MCF 10A (cell line): ENCODE measurements around the gene TEX55. TPM values are rescaled to one million over a fixed set of nuclear protein-coding genes. Genes with fewer than 3 reads are reported as not detected.

ENCODE experiments used
- Bru-seq: library from RNA; stranded (reverse); fragments of 400-500 nt; gene quantifications from one replicate; lab custom pipeline; 2021; lab: Mats Ljungman, UMichigan
- BruChase-seq, 2 experiments: library from RNA; stranded (reverse); fragments of 400-500 nt; gene quantifications; one replicate each; lab custom pipeline; 2021; lab: Mats Ljungman, UMichigan
- BruUV-seq: library from RNA; stranded (reverse); fragments of 400-500 nt; replicated peaks from 2 replicates; lab custom pipeline; 2021; lab: Mats Ljungman, UMichigan
- CTCF ChIA-PET: fragments of 300-600 bp; sonication (Branson Sonifier 250); formaldehyde crosslinking; extraction: SDS; loops from one replicate; lab custom pipeline; 2021; ENCODE audit warnings: antibody characterized with exemption, inconsistent platforms; lab: Yijun Ruan, JAX
- POLR2A ChIA-PET: fragments of 300-600, 350-650 bp; sonication (Branson Sonifier 250); formaldehyde crosslinking; extraction: SDS; loops from one replicate; lab custom pipeline; 2020; ENCODE audit warnings: antibody characterized with exemption, inconsistent platforms; lab: Yijun Ruan, JAX
- DNase-seq: peaks from one replicate; pipeline ENCODE4 v3.0.0-alpha.2; 2018; ENCODE audit not compliant: unreplicated experiment
- H3K27ac Mint-ChIP-seq: one replicate; pipeline ENCODE4 v1.8.0; 2022; ENCODE audit warnings: mild to moderate bottlenecking, low read depth, mixed read lengths; ENCODE audit not compliant: unreplicated experiment
- H3K27me3 Mint-ChIP-seq: one replicate; pipeline ENCODE4 v1.8.0; 2022; ENCODE audit warnings: mixed read lengths; ENCODE audit not compliant: insufficient read depth, unreplicated experiment
- H3K36me3 Mint-ChIP-seq: one replicate; pipeline ENCODE4 v1.8.0; 2022; ENCODE audit warnings: mild to moderate bottlenecking, moderate library complexity, mixed read lengths; ENCODE audit not compliant: insufficient read depth, unreplicated experiment
- H3K4me1 Mint-ChIP-seq: one replicate; pipeline ENCODE4 v1.8.0; 2022; ENCODE audit warnings: mixed read lengths; ENCODE audit not compliant: insufficient read depth, unreplicated experiment
- H3K4me3 Mint-ChIP-seq: one replicate; pipeline ENCODE4 v1.8.0; 2022; ENCODE audit warnings: mild to moderate bottlenecking, moderate library complexity, mixed read lengths; ENCODE audit not compliant: unreplicated experiment
- H3K9me3 Mint-ChIP-seq: one replicate; pipeline ENCODE4 v1.8.0; 2022; ENCODE audit warnings: mixed read lengths; ENCODE audit not compliant: unreplicated experiment
- intact Hi-C: fragments of 100-400 bp; cut with micrococcal nuclease; formaldehyde crosslinking; loops from 2 replicates; pipeline ENCODE4 v1.14.1; 2022
- long read RNA-seq: library from polyadenylated mRNA; stranded (forward); transcript quantifications from one replicate; pipeline ENCODE4 v2.0.0, GENCODE V29; 2022
- total RNA-seq: library from RNA; stranded (reverse); gene quantifications from 2 replicates; pipeline ENCODE4 v1.2.3, GENCODE V29; 2022
- TF ChIP-seq, protein P1 (sequence below): fragments of 200-600 bp; IDR thresholded peaks from one replicate; pipeline ENCODE4 v1.8.0; 2022; ENCODE audit warnings: antibody characterized with exemption, mild to moderate bottlenecking; ENCODE audit not compliant: unreplicated experiment

The TEX55 gene
- total RNA-seq (not detected in 2 replicates), Bru-seq, nascent RNA (not detected), BruChase-seq, experiment 1, labeled RNA remaining after a 6-hour chase (not detected), BruChase-seq, experiment 2, labeled RNA remaining after a 2-hour chase (not detected)
- long read RNA-seq: 0 reads

GRCh38 chr3:119145500-119146167 lies at the start of gene TEX55:
Gene TEX55 (plus strand): TSS chr3:119146165. CDS start chr3:119146190, 25 bp downstream.
- no peaks in the 10 kb centered on the region for H3K27me3 Mint-ChIP-seq
- ChIA-PET POLR2A (interaction anchor here (1.1 to 3.9 kb wide), 3 partner anchors 91 to 95 kb away, joined by 3 to 24 read pairs (median 5); partner anchors contain the start of gene B4GALT4), CTCF (interaction anchor here (0.5 to 4.7 kb wide), 27 partner anchors 9 to 535 kb away, joined by 3 to 118 read pairs (median 3); partner anchors contain the start of gene B4GALT4)
- BruUV-seq: no TSS peak
- no peak within 1 kb of the TSS for H3K27ac Mint-ChIP-seq
- H3K4me3 Mint-ChIP-seq: no peak within 1 kb of the TSS
- TF ChIP-seq, protein P1, sequence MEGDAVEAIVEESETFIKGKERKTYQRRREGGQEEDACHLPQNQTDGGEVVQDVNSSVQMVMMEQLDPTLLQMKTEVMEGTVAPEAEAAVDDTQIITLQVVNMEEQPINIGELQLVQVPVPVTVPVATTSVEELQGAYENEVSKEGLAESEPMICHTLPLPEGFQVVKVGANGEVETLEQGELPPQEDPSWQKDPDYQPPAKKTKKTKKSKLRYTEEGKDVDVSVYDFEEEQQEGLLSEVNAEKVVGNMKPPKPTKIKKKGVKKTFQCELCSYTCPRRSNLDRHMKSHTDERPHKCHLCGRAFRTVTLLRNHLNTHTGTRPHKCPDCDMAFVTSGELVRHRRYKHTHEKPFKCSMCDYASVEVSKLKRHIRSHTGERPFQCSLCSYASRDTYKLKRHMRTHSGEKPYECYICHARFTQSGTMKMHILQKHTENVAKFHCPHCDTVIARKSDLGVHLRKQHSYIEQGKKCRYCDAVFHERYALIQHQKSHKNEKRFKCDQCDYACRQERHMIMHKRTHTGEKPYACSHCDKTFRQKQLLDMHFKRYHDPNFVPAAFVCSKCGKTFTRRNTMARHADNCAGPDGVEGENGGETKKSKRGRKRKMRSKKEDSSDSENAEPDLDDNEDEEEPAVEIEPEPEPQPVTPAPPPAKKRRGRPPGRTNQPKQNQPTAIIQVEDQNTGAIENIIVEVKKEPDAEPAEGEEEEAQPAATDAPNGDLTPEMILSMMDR: peak; percentile 58
- intact Hi-C loops: loop anchor here (1.0 to 2.0 kb wide), 4 partner anchors 31 to 536 kb away; no protein-coding TSS in a partner anchor
- H3K9me3 Mint-ChIP-seq: no peaks in the 10 kb centered on the region
- peak; percentile 62 for DNase-seq
- H3K4me1 Mint-ChIP-seq: peaks cover 14% of the 10 kb centered on the region
- no peaks in the 10 kb centered on the region for H3K36me3 Mint-ChIP-seq

- H3K9me3 Mint-ChIP-seq: no peaks in the 10 kb centered on the region
- intact Hi-C loops: loop anchor here (1.0 to 2.0 kb wide), 4 partner anchors 63 to 583 kb away; partner anchors contain the start of gene IGSF11
Measured at GRCh38 chr3:119098003-119098402, 48.0 kb upstream of the TEX55 start.

DNA sequence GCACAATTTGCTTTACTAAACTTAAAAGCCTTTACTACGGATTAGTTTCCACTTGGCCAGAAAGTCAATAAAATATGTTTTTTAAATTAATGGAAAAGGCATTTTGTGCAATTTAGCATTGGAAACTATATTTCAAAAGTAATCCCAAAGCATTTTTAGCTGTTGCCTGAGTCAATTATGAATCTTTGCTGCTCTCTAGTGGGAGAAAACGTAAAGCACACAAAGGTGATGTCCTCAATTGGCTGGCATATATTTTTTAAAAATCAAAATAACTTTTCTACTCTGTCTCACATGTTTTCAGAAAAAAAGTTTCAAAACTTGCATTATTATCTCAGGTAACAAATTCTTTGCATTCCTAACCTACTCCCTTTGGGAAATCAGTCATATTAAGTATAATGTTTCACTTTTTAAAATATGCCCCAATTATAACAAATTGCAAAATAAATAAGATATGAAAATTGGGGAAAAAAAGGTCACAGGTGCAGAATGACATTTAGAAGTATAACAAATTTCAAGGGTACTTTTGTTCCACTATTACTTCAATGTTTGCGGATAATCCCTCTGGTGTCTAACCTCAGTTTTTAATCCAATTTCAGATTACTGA lies 47.2 kb upstream of the TEX55 start:
- no TSS peak for BruUV-seq
- ChIA-PET POLR2A (interaction anchor here (0.5 to 1.2 kb wide), 6 partner anchors 9 to 237 kb away, joined by 3 to 7 read pairs (median 4); no protein-coding TSS in a partner anchor), CTCF (interaction anchor here (0.6 to 12.8 kb wide), 14 partner anchors 13 to 1698 kb away, joined by 3 to 564 read pairs (median 4); partner anchors contain the start of genes IGSF11 and TEX55)
- H3K27ac Mint-ChIP-seq: no peak overlapping the region
- H3K9me3 Mint-ChIP-seq: no peaks in the 10 kb centered on the region
- no peaks in the 10 kb centered on the region for H3K36me3 Mint-ChIP-seq
- peak; percentile 56 for DNase-seq
- H3K4me1 Mint-ChIP-seq: peaks cover 10% of the 10 kb centered on the region
- no peaks in the 10 kb centered on the region for H3K27me3 Mint-ChIP-seq
- TF ChIP-seq, protein P1: peak; percentile 85
- no peak overlapping the region for H3K4me3 Mint-ChIP-seq
- intact Hi-C loops: loop anchor here (1.0 to 2.0 kb wide), 4 partner anchors 64 to 583 kb away; partner anchors contain the start of gene IGSF11

More at GRCh38 chr3:119098003-119098402, 48.0 kb upstream of the TEX55 start:
- H3K4me3 Mint-ChIP-seq: no peak overlapping the region
- peaks cover 10% of the 10 kb centered on the region for H3K4me1 Mint-ChIP-seq
- H3K27me3 Mint-ChIP-seq: no peaks in the 10 kb centered on the region
- H3K27ac Mint-ChIP-seq: no peak overlapping the region
- CTCF ChIA-PET: interaction anchor here (0.6 to 12.8 kb wide), 17 partner anchors 8 to 583 kb away, joined by 3 to 564 read pairs (median 4); partner anchors contain the start of genes B4GALT4, IGSF11 and TEX55
- TF ChIP-seq, protein P1: no peak
- no peak for DNase-seq
- no peaks in the 10 kb centered on the region for H3K36me3 Mint-ChIP-seq
- POLR2A ChIA-PET: interaction anchor here (0.5 to 1.1 kb wide), 3 partner anchors 208 to 216 kb away, joined by 3 to 7 read pairs (median 4); no protein-coding TSS in a partner anchor
- no TSS peak for BruUV-seq
